ENCODE results near the gene ADD2.
"Not testable (repeated sequence)": the region's sequence is repeated elsewhere in the genome, so short reads cannot be mapped to it uniquely, and the experiment has no call there.

Gene ADD2

DNA sequence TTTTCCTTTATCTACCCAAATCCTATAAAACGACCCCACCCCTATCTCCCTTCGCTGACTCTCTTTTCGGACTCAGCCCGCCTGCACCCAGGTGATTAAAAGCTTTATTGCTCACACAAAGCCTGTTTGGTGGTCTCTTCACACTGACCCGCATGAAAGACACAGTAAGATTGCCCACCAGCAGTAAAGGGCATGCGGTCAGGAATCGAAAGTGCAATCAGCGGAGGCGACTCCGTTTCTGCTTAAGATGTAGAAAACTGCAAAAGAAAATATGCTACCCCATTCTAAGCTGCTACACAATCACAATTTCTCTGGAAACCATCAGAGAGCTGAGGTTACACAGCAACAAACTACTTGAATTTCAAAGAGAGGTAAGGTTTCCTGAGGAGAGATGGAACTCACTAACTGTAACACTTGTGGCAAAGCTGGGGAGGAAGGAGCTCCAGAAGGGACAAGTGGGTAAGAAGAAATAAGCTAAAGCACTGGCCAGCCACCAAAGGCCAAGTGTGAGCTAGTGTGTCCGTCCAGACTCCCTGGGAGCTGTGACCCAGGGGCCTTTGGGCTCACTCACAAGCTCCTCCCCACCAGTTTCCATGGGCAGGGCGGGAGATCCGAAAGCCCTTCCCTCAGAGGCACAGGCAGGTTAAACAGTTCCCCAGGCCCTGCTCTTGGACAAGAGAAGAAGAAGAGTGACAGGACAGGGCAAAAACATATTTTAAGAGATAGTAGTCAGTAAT is 141.6 kb downstream of the ADD2 start:
- no peaks in the 10 kb centered on the region for H3K9me3 Mint-ChIP-seq
- peaks cover 19% of the 10 kb centered on the region for H3K4me1 Mint-ChIP-seq
- no peaks in the 10 kb centered on the region for H3K36me3 Mint-ChIP-seq (ENCODE audit: low read depth)
- H3K27ac Mint-ChIP-seq: no peak overlapping the region
- H3K27me3 Mint-ChIP-seq (ENCODE audit: low read depth): peaks cover 1% of the 10 kb centered on the region
- H3K4me3 Mint-ChIP-seq: peak overlapping the region in 1 of 3 experiments; percentile 30
- TF ChIP-seq, protein P1, sequence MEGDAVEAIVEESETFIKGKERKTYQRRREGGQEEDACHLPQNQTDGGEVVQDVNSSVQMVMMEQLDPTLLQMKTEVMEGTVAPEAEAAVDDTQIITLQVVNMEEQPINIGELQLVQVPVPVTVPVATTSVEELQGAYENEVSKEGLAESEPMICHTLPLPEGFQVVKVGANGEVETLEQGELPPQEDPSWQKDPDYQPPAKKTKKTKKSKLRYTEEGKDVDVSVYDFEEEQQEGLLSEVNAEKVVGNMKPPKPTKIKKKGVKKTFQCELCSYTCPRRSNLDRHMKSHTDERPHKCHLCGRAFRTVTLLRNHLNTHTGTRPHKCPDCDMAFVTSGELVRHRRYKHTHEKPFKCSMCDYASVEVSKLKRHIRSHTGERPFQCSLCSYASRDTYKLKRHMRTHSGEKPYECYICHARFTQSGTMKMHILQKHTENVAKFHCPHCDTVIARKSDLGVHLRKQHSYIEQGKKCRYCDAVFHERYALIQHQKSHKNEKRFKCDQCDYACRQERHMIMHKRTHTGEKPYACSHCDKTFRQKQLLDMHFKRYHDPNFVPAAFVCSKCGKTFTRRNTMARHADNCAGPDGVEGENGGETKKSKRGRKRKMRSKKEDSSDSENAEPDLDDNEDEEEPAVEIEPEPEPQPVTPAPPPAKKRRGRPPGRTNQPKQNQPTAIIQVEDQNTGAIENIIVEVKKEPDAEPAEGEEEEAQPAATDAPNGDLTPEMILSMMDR (IDR thresholded peaks at IDR 0.05; ENCODE audit: unreplicated experiment in 3 of 3): no peak

DNA sequence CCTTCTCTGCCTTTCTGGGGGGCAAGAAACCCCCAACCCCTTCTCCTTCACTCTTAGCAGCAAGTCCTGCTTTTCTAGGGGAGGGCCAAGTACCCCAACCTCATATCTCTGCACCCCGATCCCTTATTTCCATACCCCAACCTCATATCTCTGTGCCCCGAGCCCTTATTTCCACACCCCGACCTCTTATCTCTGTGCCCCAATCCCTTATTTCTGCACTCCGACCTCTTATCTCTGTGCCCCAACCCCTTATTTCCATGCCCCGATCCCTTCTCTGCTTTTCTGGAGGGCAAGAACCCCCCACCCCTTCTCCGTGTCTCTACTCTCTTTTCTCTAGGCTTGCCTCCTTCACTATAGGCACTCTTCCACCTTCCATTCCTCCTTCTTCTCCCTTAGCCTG is 146.5 kb downstream of the ADD2 start:
- H3K27ac Mint-ChIP-seq; H3K36me3 Mint-ChIP-seq (ENCODE audit: low read depth); H3K9me3 Mint-ChIP-seq; H3K4me3 Mint-ChIP-seq; H3K4me1 Mint-ChIP-seq: not testable (repeated sequence)
- peaks cover 15% of the 10 kb centered on the region for H3K27me3 Mint-ChIP-seq (ENCODE audit: low read depth)

DNA sequence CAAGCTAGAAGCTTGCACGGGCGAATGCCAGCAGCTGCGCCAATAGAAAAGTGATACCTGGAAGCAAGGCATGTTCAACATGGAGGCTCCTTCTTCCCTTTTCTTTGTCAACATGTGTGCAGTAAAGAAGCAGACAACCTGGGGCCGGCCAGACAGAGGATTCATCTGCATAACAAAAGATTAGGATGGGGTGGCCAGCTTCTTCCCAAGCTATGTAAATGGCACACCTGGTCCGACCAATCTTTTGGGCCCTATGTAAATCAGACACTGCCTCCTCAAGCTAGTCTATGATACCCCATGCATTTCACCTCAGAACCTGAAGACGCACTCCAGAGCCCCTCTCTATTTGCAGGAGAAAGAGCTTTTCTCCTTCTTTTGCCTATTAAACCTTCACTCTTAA is 148.0 kb downstream of the ADD2 start:
- TF ChIP-seq, protein P1 (IDR thresholded peaks at IDR 0.05; ENCODE audit: unreplicated experiment in 3 of 3): no peak

DNA sequence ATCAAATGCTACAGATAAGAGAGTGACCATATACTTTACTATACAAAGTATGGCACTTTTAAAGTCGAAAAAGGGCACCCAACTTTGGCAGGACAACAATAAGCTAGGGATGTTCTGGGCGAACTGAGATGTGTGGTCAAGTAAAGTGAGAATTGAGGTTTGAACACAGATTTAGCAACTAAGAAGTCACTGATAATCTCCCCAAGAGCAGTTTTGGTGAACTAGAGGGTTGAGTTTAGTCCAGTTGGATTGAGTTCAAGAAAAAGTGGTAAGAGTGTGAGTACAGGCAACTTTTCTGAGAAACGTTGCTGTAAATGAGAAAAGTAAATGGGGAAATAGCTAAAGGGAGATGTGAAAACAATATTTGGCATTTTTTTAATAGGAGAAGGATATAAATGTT is 148.8 kb downstream of the ADD2 start:
- Mint-ChIP-seq H3K36me3 (ENCODE audit: low read depth) (no peaks in the 10 kb centered on the region), H3K27me3 (ENCODE audit: low read depth) (peaks cover 23% of the 10 kb centered on the region), H3K27ac (no peak overlapping the region), H3K9me3 (no peaks in the 10 kb centered on the region), H3K4me3 (no peak overlapping the region), H3K4me1 (no peaks in the 10 kb centered on the region)
- TF ChIP-seq, protein P1 (IDR thresholded peaks at IDR 0.05; ENCODE audit: unreplicated experiment in 3 of 3): no peak

More for the DNA sequence above, 148.0 kb downstream of the ADD2 start:
- peaks cover 17% of the 10 kb centered on the region for H3K27me3 Mint-ChIP-seq (ENCODE audit: low read depth)
- no peaks in the 10 kb centered on the region for H3K9me3 Mint-ChIP-seq
- no peaks in the 10 kb centered on the region for H3K4me1 Mint-ChIP-seq
- no peak overlapping the region for H3K4me3 Mint-ChIP-seq
- H3K27ac Mint-ChIP-seq: no peak overlapping the region
- H3K36me3 Mint-ChIP-seq (ENCODE audit: low read depth): no peaks in the 10 kb centered on the region

DNA sequence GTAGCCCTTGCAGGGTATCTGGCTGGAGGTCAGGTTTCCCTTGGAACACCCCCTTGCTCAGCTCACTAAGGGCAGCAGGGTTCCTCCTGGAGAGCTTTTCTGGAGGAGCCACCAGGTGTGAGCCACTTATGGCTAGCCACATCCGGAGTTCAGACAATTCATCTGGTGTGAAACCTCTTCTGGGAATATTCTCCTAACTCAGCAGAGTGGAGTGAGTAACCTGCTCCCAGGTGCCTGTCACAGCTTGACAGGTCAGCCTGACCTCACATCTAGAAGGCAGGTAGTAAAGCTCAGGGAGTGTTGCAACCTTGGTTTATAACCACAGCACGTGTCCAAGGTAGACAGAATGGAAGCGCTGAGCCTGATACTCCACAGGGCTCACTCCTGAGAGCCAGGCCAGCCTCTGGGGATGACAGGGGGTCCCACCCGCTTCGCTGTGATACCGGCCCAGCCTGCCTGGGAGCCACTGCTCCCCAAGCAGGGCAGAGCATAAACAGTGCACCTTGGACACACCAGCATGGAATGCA is 151.8 kb downstream of the ADD2 start:
- Mint-ChIP-seq H3K4me1 (no peaks in the 10 kb centered on the region), H3K9me3 (no peaks in the 10 kb centered on the region), H3K27me3 (ENCODE audit: low read depth) (peaks cover 29% of the 10 kb centered on the region), H3K36me3 (ENCODE audit: low read depth) (no peaks in the 10 kb centered on the region), H3K4me3 (no peak overlapping the region), H3K27ac (no peak overlapping the region)
- TF ChIP-seq, protein P1 (IDR thresholded peaks at IDR 0.05; ENCODE audit: unreplicated experiment in 3 of 3): no peak

DNA sequence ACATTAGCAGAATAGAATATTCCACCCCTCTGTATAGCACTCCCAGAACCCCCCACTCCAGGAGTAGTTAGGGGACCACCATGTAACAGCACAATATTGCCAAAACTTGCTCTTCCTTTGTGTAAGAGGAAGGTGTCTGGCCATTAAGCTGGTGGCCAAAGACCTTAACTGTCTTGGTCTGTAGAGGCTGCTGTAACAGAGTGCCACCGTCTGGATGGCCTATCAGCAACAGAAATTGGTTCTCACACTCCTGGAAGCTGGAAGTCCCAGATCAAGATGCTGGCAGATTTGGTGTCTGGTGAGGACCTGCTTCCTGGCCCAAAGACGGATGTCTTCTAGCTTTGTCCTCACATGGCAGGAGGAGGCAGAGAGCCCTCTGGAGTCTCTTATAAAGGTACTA is 152.8 kb downstream of the ADD2 start:
- TF ChIP-seq, protein P1 (IDR thresholded peaks at IDR 0.05; ENCODE audit: unreplicated experiment in 3 of 3): no peak
- Mint-ChIP-seq H3K4me3 (no peak overlapping the region), H3K4me1 (no peaks in the 10 kb centered on the region), H3K9me3 (no peaks in the 10 kb centered on the region), H3K27ac (no peak overlapping the region), H3K36me3 (ENCODE audit: low read depth) (no peaks in the 10 kb centered on the region), H3K27me3 (ENCODE audit: low read depth) (peaks cover 19% of the 10 kb centered on the region)

Measured in nephron (organoid).